NCI-H82 treated with DMSO at 0.1 percent for 48 hours (cell line): Measurements from ENCODE around the gene DOC2B.

ENCODE experiments used
- DNase-seq: peaks from one replicate; lab custom pipeline; 2025; ENCODE audit not compliant: unreplicated experiment; lab: John Stamatoyannopoulos, UW

Gene DOC2B

GRCh38 chr17:164303-165235, 16.9 kb downstream of the DOC2B start:
- DNase-seq = no peak

GRCh38 chr17:163514-164098, 17.8 kb downstream of the DOC2B start:
- no peak for DNase-seq

- no peak for DNase-seq
These were observed 18.8 kb downstream of the DOC2B start for GRCh38 chr17:162689-163088.

- no peak for DNase-seq
These were observed 20.0 kb downstream of the DOC2B start for GRCh38 chr17:161481-161880.

- DNase-seq = no peak
These were observed 21.1 kb downstream of the DOC2B start for GRCh38 chr17:160336-160735.

GRCh38 chr17:159609-160008, 21.8 kb downstream of the DOC2B start:
- DNase-seq = no peak

- no peak for DNase-seq
These were observed 23.1 kb downstream of the DOC2B start for GRCh38 chr17:158379-158778.

GRCh38 chr17:157901-158300, 23.5 kb downstream of the DOC2B start:
- no peak for DNase-seq

- DNase-seq = no peak
These were observed 24.5 kb downstream of the DOC2B start for GRCh38 chr17:156946-157345.

GRCh38 chr17:156094-156621, 25.3 kb downstream of the DOC2B start:
- no peak for DNase-seq

GRCh38 chr17:155576-155975, 25.9 kb downstream of the DOC2B start:
- DNase-seq = no peak

GRCh38 chr17:153851-154250, 27.6 kb downstream of the DOC2B start:
- no peak for DNase-seq

- DNase-seq = no peak
These were observed 28.5 kb downstream of the DOC2B start for GRCh38 chr17:152860-153420.

GRCh38 chr17:151886-152859, 29.3 kb downstream of the DOC2B start:
- DNase-seq = no peak

GRCh38 chr17:151004-151403, 30.4 kb downstream of the DOC2B start:
- DNase-seq = no peak

- no peak for DNase-seq
These were observed 31.4 kb downstream of the DOC2B start for GRCh38 chr17:149897-150584.

GRCh38 chr17:149231-149630, 32.2 kb downstream of the DOC2B start:
- DNase-seq = no peak

- DNase-seq = no peak
These were observed 32.7 kb downstream of the DOC2B start for GRCh38 chr17:148757-149156.

GRCh38 chr17:147796-148740, 33.4 kb downstream of the DOC2B start:
- no peak for DNase-seq
